SU-DHL-6 (cell line): ENCODE data around the gene ORC1.

ENCODE experiments used
- H2AFZ ChIP-seq: fragments of 200-600 bp; sonication (generic); 2 replicates; pipeline ENCODE4 v1.6.1; 2014; ENCODE audit warnings: low read depth, mild to moderate bottlenecking, moderate library complexity, mixed read lengths, antibody characterized with exemption, low read length; ENCODE audit not compliant: severe bottlenecking
- H3F3A ChIP-seq: fragments of 200-600 bp; shearing (Covaris generic); 2 replicates; pipeline ENCODE4 v1.6.0; 2016; ENCODE audit warnings: antibody characterized with exemption, mild to moderate bottlenecking; ENCODE audit not compliant: insufficient read depth
- H3K27ac ChIP-seq: fragments of 200-600 bp; sonication (generic); 2 replicates; pipeline ENCODE4 v1.5.1; 2016; ENCODE audit warnings: low read depth, mild to moderate bottlenecking, low read length, moderate library complexity, mixed read lengths
- H3K27me3 ChIP-seq: fragments of 200-600 bp; sonication (generic), shearing (Covaris generic); 2 replicates; pipeline ENCODE4 v1.6.0; 2014; ENCODE audit warnings: mild to moderate bottlenecking, low read length
- H3K36me3 ChIP-seq: fragments of 200-600 bp; sonication (generic); 2 replicates; pipeline ENCODE4 v1.6.1; 2014; ENCODE audit warnings: mild to moderate bottlenecking, low read length, mixed read lengths
- H3K4me2 ChIP-seq: fragments of 300-600, 200-600 bp; shearing (Covaris generic), sonication (generic); 2 replicates; pipeline ENCODE4 v1.6.0; 2014; ENCODE audit warnings: low read length, low read depth, mild to moderate bottlenecking; ENCODE audit not compliant: poor library complexity, severe bottlenecking
- H3K4me3 ChIP-seq: fragments of 200-600 bp; sonication (generic); 2 replicates; pipeline ENCODE4 v1.5.1; 2014; ENCODE audit warnings: antibody characterized with exemption, low read length, mild to moderate bottlenecking, mixed read lengths; ENCODE audit not compliant: insufficient read depth, poor library complexity, severe bottlenecking
- H3K79me2 ChIP-seq: fragments of 200-600 bp; sonication (generic); 2 replicates; pipeline ENCODE4 v1.6.1; 2014; ENCODE audit warnings: mild to moderate bottlenecking, low read length, moderate library complexity; ENCODE audit not compliant: insufficient read depth
- H3K9ac ChIP-seq: fragments of 200-600 bp; sonication (generic); 2 replicates; pipeline ENCODE4 v1.7.0; 2014; ENCODE audit warnings: mild to moderate bottlenecking, low read length
- H3K9me2 ChIP-seq: fragments of 200-600 bp; sonication (generic); replicated peaks from 2 replicates; pipeline ENCODE4 v1.6.1; 2014; ENCODE audit warnings: low read length; ENCODE audit not compliant: insufficient read depth
- H3K9me3 ChIP-seq: fragments of 200-600 bp; sonication (generic); 2 replicates; pipeline ENCODE4 v1.6.1; 2014; ENCODE audit warnings: low read length, mixed read lengths; ENCODE audit not compliant: insufficient read depth
- H4K20me1 ChIP-seq: fragments of 200-600 bp; sonication (generic); 2 replicates; pipeline ENCODE4 v1.6.1; 2014; ENCODE audit warnings: low read depth, mild to moderate bottlenecking, antibody characterized with exemption, low read length, moderate library complexity, mixed read lengths
- EZH2phosphoT487 ChIP-seq: fragments of 200-600 bp; sonication (generic), shearing (Covaris generic); conservative IDR thresholded peaks from 2 replicates; pipeline ENCODE4 v1.6.1; 2018; ENCODE audit warnings: mild to moderate bottlenecking, antibody characterized with exemption, low read length, moderate library complexity, mixed read lengths
- TF ChIP-seq, protein P1 (sequence below): fragments of 200-600 bp; sonication (generic); IDR thresholded peaks from one replicate; pipeline ENCODE4 v1.5.1; 2017; ENCODE audit warnings: antibody characterized with exemption, mild to moderate bottlenecking, low read length, moderate library complexity; ENCODE audit not compliant: insufficient read depth, poor library complexity, severe bottlenecking

ORC1 gene

GRCh38 chr1:52404116-52404974 lies at the start of gene ORC1, which contains the start of gene PRPF38A:
Gene ORC1, minus strand, starts transcription at chr1:52404423. Its CDS starts 2,200 bp downstream, at chr1:52402223.
Gene PRPF38A, plus strand, starts transcription at chr1:52404602. Its CDS starts 148 bp downstream, at chr1:52404750.
- Histone ChIP-seq H3K9me3 (no peaks in the 10 kb centered on the region), H3K9ac (peak within 1 kb of the TSS; percentile 85), H3K27me3 (no peaks in the 10 kb centered on the region), H3K4me2 (peak within 1 kb of the TSS; percentile 84), H3K79me2 (peaks cover 66% of the 10 kb centered on the region), H3K36me3 (peaks cover 35% of the 10 kb centered on the region), H3K27ac (peak within 1 kb of the TSS; percentile 78), H3K9me2 (no peaks in the 10 kb centered on the region), H2AFZ (peak within 1 kb of the TSS; percentile 84), H3K4me3 (peak within 1 kb of the TSS; percentile 89), H3F3A (peaks cover 9% of the 10 kb centered on the region; the same call in 1 of the 2 replicates), H4K20me1 (no peaks in the 10 kb centered on the region)
- TF ChIP-seq, protein P1, sequence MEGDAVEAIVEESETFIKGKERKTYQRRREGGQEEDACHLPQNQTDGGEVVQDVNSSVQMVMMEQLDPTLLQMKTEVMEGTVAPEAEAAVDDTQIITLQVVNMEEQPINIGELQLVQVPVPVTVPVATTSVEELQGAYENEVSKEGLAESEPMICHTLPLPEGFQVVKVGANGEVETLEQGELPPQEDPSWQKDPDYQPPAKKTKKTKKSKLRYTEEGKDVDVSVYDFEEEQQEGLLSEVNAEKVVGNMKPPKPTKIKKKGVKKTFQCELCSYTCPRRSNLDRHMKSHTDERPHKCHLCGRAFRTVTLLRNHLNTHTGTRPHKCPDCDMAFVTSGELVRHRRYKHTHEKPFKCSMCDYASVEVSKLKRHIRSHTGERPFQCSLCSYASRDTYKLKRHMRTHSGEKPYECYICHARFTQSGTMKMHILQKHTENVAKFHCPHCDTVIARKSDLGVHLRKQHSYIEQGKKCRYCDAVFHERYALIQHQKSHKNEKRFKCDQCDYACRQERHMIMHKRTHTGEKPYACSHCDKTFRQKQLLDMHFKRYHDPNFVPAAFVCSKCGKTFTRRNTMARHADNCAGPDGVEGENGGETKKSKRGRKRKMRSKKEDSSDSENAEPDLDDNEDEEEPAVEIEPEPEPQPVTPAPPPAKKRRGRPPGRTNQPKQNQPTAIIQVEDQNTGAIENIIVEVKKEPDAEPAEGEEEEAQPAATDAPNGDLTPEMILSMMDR: peak; percentile 19
- TF ChIP-seq EZH2phosphoT487: no peak

GRCh38 chr1:52444463-52444862 lies 40.2 kb upstream of the ORC1 start:
- H3K9me2 ChIP-seq: no peaks in the 10 kb centered on the region
- no peaks in the 10 kb centered on the region for H3K79me2 ChIP-seq
- peaks cover 20% of the 10 kb centered on the region; the same call in 1 of the 2 replicates for H3F3A ChIP-seq
- no peak overlapping the region for H3K4me3 ChIP-seq
- TF ChIP-seq, protein P1: no peak
- TF ChIP-seq EZH2phosphoT487: no peak
- peaks cover 20% of the 10 kb centered on the region for H3K36me3 ChIP-seq
- no peak overlapping the region for H2AFZ ChIP-seq
- H3K27me3 ChIP-seq: no peaks in the 10 kb centered on the region
- H4K20me1 ChIP-seq: no peaks in the 10 kb centered on the region
- no peak overlapping the region for H3K27ac ChIP-seq
- H3K9me3 ChIP-seq: no peaks in the 10 kb centered on the region
- H3K4me2 ChIP-seq: no peak overlapping the region
- H3K9ac ChIP-seq: no peak overlapping the region

GRCh38 chr1:52439976-52440375 lies 35.8 kb upstream of the ORC1 start:
- Histone ChIP-seq H3K9me3 (no peaks in the 10 kb centered on the region), H3K27ac (no peak overlapping the region), H3K36me3 (peaks cover 22% of the 10 kb centered on the region), H3K9me2 (no peaks in the 10 kb centered on the region), H3K4me3 (no peak overlapping the region), H4K20me1 (no peaks in the 10 kb centered on the region), H2AFZ (no peak overlapping the region), H3K27me3 (no peaks in the 10 kb centered on the region), H3K9ac (no peak overlapping the region), H3K4me2 (no peak overlapping the region), H3F3A (peaks cover 11% of the 10 kb centered on the region; the same call in 1 of the 2 replicates), H3K79me2 (no peaks in the 10 kb centered on the region)
- TF ChIP-seq, protein P1: no peak
